Neural cell (in vitro differentiated cells): ENCODE data around the gene MAS1.

Source experiments
- EZH2 ChIP-seq: fragments of 200-600, 300-800 bp; shearing (Covaris generic), sonication (generic); IDR thresholded peaks from 2 replicates; pipeline ENCODE4 v1.6.1; 2014; ENCODE audit warnings: antibody characterized with exemption, low read length, borderline replicate concordance, mild to moderate bottlenecking; ENCODE audit not compliant: insufficient read depth, poor library complexity, severe bottlenecking
- MXI1 ChIP-seq: fragments of 450-650 bp; conservative IDR thresholded peaks from 2 replicates; pipeline ENCODE4 v1.6.1; 2014; ENCODE audit warnings: antibody characterized with exemption, mild to moderate bottlenecking; ENCODE audit not compliant: poor library complexity, severe bottlenecking
- POLR2AphosphoS5 ChIP-seq: IDR thresholded peaks from 2 replicates; pipeline ENCODE4 v1.6.1; 2012
- TF ChIP-seq, protein P1 (sequence below): fragments of 450-650 bp; IDR thresholded peaks from 2 replicates; pipeline ENCODE4 v1.5.1; 2014; ENCODE audit warnings: antibody characterized with exemption, mild to moderate bottlenecking, moderate library complexity; ENCODE audit not compliant: poor library complexity, severe bottlenecking

DNA sequence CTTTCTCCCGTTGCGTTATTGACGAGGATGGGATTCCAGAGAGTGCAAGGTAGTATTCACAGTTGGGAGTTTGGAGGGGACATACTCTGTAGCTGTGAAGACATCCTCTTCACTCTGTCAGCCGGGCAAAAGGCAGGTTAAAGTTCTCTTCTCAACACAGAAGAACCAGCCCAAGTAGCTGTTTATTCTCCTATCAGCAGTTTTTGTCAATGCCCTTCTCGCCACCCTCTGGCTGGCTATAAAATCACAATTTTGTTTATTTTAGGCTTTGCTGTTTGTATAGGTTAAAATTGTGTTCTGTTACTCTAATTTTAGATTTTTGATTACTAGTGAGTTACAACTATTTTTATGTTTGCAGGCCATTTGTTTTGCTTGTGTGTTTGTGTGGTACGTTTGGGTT is 37.9 kb upstream of the MAS1 start:
- TF ChIP-seq POLR2AphosphoS5 (no peak), MXI1 (no peak), EZH2 (no peak)
- TF ChIP-seq, protein P1, sequence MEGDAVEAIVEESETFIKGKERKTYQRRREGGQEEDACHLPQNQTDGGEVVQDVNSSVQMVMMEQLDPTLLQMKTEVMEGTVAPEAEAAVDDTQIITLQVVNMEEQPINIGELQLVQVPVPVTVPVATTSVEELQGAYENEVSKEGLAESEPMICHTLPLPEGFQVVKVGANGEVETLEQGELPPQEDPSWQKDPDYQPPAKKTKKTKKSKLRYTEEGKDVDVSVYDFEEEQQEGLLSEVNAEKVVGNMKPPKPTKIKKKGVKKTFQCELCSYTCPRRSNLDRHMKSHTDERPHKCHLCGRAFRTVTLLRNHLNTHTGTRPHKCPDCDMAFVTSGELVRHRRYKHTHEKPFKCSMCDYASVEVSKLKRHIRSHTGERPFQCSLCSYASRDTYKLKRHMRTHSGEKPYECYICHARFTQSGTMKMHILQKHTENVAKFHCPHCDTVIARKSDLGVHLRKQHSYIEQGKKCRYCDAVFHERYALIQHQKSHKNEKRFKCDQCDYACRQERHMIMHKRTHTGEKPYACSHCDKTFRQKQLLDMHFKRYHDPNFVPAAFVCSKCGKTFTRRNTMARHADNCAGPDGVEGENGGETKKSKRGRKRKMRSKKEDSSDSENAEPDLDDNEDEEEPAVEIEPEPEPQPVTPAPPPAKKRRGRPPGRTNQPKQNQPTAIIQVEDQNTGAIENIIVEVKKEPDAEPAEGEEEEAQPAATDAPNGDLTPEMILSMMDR = peak; percentile 21
